Measurements from ENCODE around the gene STYXL2. TPM values are rescaled to one million over a fixed set of nuclear protein-coding genes. Genes with fewer than 3 reads are reported as not detected.

The STYXL2 gene
- total RNA-seq, 3 donors from 2014 or later: 0.16 to 0.33 TPM; not detected in 1

DNA sequence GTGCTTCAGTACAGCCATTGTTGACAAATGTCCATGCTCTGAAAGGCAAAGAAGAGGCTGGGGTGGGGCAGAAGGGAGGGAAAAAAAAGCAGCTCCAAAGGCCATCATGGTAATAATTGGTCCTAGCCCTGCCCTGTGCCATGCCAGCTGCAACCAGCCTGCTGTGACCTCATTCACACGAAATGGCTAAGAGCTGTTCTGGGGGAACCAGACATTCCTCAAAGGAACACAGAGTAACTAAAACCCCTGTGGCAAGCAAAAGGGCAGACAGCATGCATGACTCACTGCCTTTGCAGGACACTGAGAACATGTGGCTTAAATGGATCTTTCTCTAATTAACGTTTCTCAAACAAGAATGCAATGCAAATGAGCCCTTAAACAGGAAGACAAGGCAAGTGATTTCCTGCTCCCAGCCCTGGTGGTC lies 42.3 kb downstream of the STYXL2 start:
- Histone ChIP-seq H3K36me3 (no peaks in the 10 kb centered on the region), H3K9me3 (no peaks in the 10 kb centered on the region), H3K4me3 (no peak overlapping the region), H3K27me3 (peaks cover 0 to 2% of the 10 kb centered on the region in 2 donors), H3K27ac (no peak overlapping the region), H3K4me1 (no peaks in the 10 kb centered on the region)
- peak in 1 of 2 donors; percentile 27 for DNase-seq (ENCODE audit: low spot score in 2 of 2)
- intact Hi-C loops (cut with DNase I; ENCODE audit: low total_unique reads): no loop called here
- TF ChIP-seq POLR2AphosphoS5 (IDR thresholded peaks at IDR 0.05): no peak

DNA sequence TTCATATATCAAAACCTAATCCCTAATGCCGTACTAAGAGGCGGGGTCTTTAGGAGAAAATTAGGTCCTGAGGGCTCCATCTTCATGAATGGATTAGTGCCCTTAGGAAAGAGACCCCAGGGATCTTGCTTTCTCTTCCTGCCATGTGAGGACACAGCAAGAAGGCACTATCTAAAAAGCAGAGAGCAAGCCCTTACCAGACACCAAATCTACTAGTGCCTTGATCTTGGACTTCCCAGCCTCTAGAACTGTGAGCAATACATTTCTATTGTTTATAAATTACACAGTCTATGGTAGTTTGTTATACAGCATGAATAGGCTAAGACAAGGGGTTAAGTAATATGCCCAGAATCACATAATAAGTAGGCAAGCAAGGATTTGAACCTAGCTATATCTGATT lies 42.9 kb downstream of the STYXL2 start:
- Histone ChIP-seq H3K27me3 (no peaks in the 10 kb centered on the region), H3K27ac (no peak overlapping the region), H3K4me3 (no peak overlapping the region), H3K9me3 (no peaks in the 10 kb centered on the region), H3K36me3 (no peaks in the 10 kb centered on the region), H3K4me1 (no peaks in the 10 kb centered on the region)
- intact Hi-C loops (cut with DNase I; ENCODE audit: low total_unique reads): no loop called here
- no peak for DNase-seq (ENCODE audit: low spot score in 2 of 2)
- no peak for TF ChIP-seq POLR2AphosphoS5 (IDR thresholded peaks at IDR 0.05)
- TF ChIP-seq, protein P1, sequence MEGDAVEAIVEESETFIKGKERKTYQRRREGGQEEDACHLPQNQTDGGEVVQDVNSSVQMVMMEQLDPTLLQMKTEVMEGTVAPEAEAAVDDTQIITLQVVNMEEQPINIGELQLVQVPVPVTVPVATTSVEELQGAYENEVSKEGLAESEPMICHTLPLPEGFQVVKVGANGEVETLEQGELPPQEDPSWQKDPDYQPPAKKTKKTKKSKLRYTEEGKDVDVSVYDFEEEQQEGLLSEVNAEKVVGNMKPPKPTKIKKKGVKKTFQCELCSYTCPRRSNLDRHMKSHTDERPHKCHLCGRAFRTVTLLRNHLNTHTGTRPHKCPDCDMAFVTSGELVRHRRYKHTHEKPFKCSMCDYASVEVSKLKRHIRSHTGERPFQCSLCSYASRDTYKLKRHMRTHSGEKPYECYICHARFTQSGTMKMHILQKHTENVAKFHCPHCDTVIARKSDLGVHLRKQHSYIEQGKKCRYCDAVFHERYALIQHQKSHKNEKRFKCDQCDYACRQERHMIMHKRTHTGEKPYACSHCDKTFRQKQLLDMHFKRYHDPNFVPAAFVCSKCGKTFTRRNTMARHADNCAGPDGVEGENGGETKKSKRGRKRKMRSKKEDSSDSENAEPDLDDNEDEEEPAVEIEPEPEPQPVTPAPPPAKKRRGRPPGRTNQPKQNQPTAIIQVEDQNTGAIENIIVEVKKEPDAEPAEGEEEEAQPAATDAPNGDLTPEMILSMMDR (IDR thresholded peaks at IDR 0.05): no peak
- TF ChIP-seq POLR2A (IDR thresholded peaks at IDR 0.05): no peak

DNA sequence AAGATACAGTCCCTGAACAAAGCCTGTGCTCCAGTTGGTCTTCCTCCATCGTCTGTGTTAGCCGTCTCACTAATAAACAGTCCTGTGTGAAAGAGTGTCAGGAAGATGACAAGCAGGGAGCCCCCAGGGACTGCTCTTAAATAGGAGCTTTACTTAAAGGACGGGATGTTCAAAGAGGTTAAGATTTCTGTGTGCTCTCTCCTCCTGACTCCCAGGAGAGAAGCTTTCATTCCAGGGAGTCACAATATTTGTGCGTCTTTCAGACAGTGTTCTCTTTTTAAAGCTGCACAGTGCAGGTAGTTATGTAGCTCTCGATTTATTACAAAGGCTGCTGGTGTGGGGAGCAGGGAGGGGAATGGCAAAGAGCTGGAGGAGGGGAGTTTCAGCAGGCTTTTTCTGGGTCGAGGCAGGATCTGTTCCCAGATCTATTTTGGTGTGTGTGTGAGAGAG lies 43.5 kb downstream of the STYXL2 start:
- intact Hi-C loops (cut with DNase I; ENCODE audit: low total_unique reads): no loop called here

DNA sequence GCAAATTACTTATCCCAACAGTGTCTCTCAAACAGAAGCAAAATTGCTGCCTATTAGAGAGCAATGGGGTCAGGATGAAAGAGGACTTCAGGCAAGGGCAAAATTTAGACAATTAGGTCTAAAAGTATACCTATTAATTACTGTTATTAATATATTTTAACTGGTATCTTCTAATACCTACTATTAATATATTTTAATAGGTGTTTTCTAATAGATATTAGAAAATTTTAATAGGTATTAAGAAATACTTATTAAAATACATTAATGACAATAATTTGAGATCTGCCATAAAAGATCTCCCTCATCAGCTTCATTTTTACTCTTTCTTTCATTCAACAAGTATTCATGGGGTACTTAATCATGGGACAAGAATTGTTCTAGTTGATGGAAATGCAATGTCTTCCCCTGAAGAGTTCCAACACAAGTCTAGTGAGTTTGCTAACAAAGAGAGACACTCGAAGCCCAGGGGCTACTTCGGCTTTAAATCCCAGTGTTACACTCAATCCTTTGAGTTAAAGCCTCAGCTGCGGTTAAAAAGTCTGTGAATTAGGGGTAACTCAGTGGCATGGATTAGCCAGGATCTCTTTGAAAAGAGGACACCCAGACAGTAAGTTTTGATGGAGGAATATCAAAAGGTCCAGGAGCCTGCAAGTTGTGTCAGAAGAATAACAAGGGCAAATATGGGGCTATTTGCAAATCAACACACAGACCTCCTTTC lies 44.1 kb downstream of the STYXL2 start:
- no peaks in the 10 kb centered on the region for H3K4me1 ChIP-seq
- TF ChIP-seq, protein P1 (IDR thresholded peaks at IDR 0.05): no peak
- TF ChIP-seq POLR2AphosphoS5 (IDR thresholded peaks at IDR 0.05) (no peak), POLR2A (IDR thresholded peaks at IDR 0.05) (no peak)

More for the DNA sequence above, 43.5 kb downstream of the STYXL2 start:
- DNase-seq (ENCODE audit: low spot score in 2 of 2): no peak
- Histone ChIP-seq H3K36me3 (no peaks in the 10 kb centered on the region), H3K4me1 (no peaks in the 10 kb centered on the region), H3K27me3 (no peaks in the 10 kb centered on the region), H3K9me3 (no peaks in the 10 kb centered on the region), H3K27ac (no peak overlapping the region), H3K4me3 (no peak overlapping the region)
- no peak for TF ChIP-seq POLR2A (IDR thresholded peaks at IDR 0.05)
- TF ChIP-seq, protein P1 (IDR thresholded peaks at IDR 0.05): no peak
- no peak for TF ChIP-seq POLR2AphosphoS5 (IDR thresholded peaks at IDR 0.05)

GRCh38 chr1:167138703-167139102 lies 44.8 kb downstream of the STYXL2 start:
- Histone ChIP-seq H3K9me3 (no peaks in the 10 kb centered on the region), H3K27ac (no peak overlapping the region), H3K36me3 (no peaks in the 10 kb centered on the region), H3K4me3 (no peak overlapping the region), H3K27me3 (no peaks in the 10 kb centered on the region), H3K4me1 (no peaks in the 10 kb centered on the region)
- intact Hi-C loops (cut with DNase I; ENCODE audit: low total_unique reads): no loop called here
- TF ChIP-seq, protein P1 (IDR thresholded peaks at IDR 0.05): no peak
- TF ChIP-seq POLR2A (IDR thresholded peaks at IDR 0.05) (no peak), POLR2AphosphoS5 (IDR thresholded peaks at IDR 0.05) (no peak)
- DNase-seq (ENCODE audit: low spot score in 2 of 2): no peak

More for the DNA sequence above, 44.1 kb downstream of the STYXL2 start:
- intact Hi-C loops (cut with DNase I; ENCODE audit: low total_unique reads): no loop called here
- Histone ChIP-seq H3K27ac (no peak overlapping the region), H3K9me3 (no peaks in the 10 kb centered on the region), H3K36me3 (no peaks in the 10 kb centered on the region), H3K4me3 (no peak overlapping the region), H3K27me3 (no peaks in the 10 kb centered on the region)
- no peak for DNase-seq (ENCODE audit: low spot score in 2 of 2)
